A673 (cell line): ENCODE data around the gene FAM234B.

ENCODE experiments used
- EZH2 ChIP-seq: fragments of 200-600 bp; sonication (generic); IDR thresholded peaks from 2 replicates; pipeline ENCODE4 v1.6.1; 2017; ENCODE audit warnings: borderline replicate concordance, low read depth, mild to moderate bottlenecking, mixed read lengths, antibody characterized with exemption, low read length; ENCODE audit not compliant: poor library complexity, severe bottlenecking
- TF ChIP-seq, protein P1 (sequence below): fragments of 300-800, 200-600 bp; sonication (generic); conservative IDR thresholded peaks from 2 replicates; pipeline ENCODE4 v1.5.1; 2017; ENCODE audit warnings: low read depth, mild to moderate bottlenecking, antibody characterized with exemption, low read length, moderate library complexity, mixed read lengths

DNA sequence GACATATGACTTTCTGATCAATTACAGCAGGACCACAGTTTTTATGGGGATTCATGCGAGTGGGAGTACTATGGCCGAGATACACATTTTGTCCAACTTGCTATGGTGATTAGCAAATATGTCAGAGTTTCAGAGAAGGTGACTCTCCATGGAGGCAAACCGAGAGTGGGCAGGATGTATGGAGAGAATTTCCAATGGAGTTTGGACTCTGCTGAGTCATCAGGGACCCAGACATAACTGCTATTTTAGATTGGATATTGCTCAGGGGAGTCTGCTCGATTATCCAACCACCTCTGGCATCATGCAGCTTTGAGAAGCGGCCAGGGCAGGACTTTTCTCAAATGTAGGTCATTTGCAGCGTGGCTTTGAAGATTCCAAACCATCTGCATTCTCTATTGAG is 68.8 kb downstream of the FAM234B start:
- TF ChIP-seq, protein P1, sequence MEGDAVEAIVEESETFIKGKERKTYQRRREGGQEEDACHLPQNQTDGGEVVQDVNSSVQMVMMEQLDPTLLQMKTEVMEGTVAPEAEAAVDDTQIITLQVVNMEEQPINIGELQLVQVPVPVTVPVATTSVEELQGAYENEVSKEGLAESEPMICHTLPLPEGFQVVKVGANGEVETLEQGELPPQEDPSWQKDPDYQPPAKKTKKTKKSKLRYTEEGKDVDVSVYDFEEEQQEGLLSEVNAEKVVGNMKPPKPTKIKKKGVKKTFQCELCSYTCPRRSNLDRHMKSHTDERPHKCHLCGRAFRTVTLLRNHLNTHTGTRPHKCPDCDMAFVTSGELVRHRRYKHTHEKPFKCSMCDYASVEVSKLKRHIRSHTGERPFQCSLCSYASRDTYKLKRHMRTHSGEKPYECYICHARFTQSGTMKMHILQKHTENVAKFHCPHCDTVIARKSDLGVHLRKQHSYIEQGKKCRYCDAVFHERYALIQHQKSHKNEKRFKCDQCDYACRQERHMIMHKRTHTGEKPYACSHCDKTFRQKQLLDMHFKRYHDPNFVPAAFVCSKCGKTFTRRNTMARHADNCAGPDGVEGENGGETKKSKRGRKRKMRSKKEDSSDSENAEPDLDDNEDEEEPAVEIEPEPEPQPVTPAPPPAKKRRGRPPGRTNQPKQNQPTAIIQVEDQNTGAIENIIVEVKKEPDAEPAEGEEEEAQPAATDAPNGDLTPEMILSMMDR, result no peak
- TF ChIP-seq EZH2, result no peak
